GM13976 (cell line): ENCODE data around the gene SAG.
A peak's percentile ranks its signal among the peaks of the same experiment; 100 is the strongest.

Source experiments
- DNase-seq: peaks from one replicate; pipeline ENCODE4 v3.0.0; 2012; ENCODE audit warnings: low spot score
- CTCF ChIP-seq: IDR thresholded peaks from 2 replicates; pipeline ENCODE4 v1.5.1; 2012; ENCODE audit warnings: borderline replicate concordance, mild to moderate bottlenecking; ENCODE audit not compliant: insufficient read depth; ENCODE audit errors: extremely low read depth, missing control alignments, control extremely low read depth
- in situ Hi-C: fragments of 300-500 bp; cut with MboI; formaldehyde crosslinking; loops from one replicate; pipeline ENCODE4 v1.12.0; 2022; ENCODE audit warnings: low sequenced_read_pairs, mixed read lengths, inconsistent platforms; ENCODE audit not compliant: unreplicated experiment

The SAG gene

GRCh38 chr2:233346930-233347329 lies 39.3 kb downstream of the SAG start:
- no peak for DNase-seq
- TF ChIP-seq CTCF = no peak
- in situ Hi-C loops = no loop called here

- peak; percentile 74 for DNase-seq
- in situ Hi-C loops = no loop called here
Observed at GRCh38 chr2:233349005-233349998, 41.7 kb downstream of the SAG start.

GRCh38 chr2:233350708-233351107 lies 43.1 kb downstream of the SAG start:
- in situ Hi-C loops = no loop called here
- TF ChIP-seq CTCF = no peak
- no peak for DNase-seq

More at GRCh38 chr2:233349005-233349998, 41.7 kb downstream of the SAG start:
- no peak for TF ChIP-seq CTCF

GRCh38 chr2:233351423-233351822 lies 43.8 kb downstream of the SAG start:
- DNase-seq = no peak
- no peak for TF ChIP-seq CTCF
- in situ Hi-C loops = no loop called here

GRCh38 chr2:233352141-233352842 lies 44.7 kb downstream of the SAG start:
- DNase-seq = no peak
- in situ Hi-C loops = no loop called here
- TF ChIP-seq CTCF = no peak

GRCh38 chr2:233353101-233353768 lies 45.6 kb downstream of the SAG start:
- no peak for DNase-seq
- in situ Hi-C loops = no loop called here
- TF ChIP-seq CTCF = no peak
